GM18858 (cell line): ENCODE measurements around the gene ERGIC1.
"Not testable (repeated sequence)": the region's sequence is repeated elsewhere in the genome, so short reads cannot be mapped to it uniquely, and the experiment has no call there.

Experiments
- ATAC-seq: cut with Tn5 transposase; IDR thresholded peaks from one replicate; pipeline ENCODE4 v1.9.1; 2021; ENCODE audit not compliant: unreplicated experiment

Gene ERGIC1

GRCh38 chr5:172862165-172862801 is 28.2 kb downstream of the ERGIC1 start:
- no peak for ATAC-seq

GRCh38 chr5:172864171-172864570 is 30.1 kb downstream of the ERGIC1 start:
- ATAC-seq: not testable (repeated sequence)

GRCh38 chr5:172864747-172865146 is 30.7 kb downstream of the ERGIC1 start:
- no peak for ATAC-seq

- no peak for ATAC-seq
Measured at GRCh38 chr5:172866378-172866777, 32.3 kb downstream of the ERGIC1 start.

- no peak for ATAC-seq
Measured at GRCh38 chr5:172866802-172867748, 33.0 kb downstream of the ERGIC1 start.

GRCh38 chr5:172867761-172868435 is 33.8 kb downstream of the ERGIC1 start:
- no peak for ATAC-seq

GRCh38 chr5:172868436-172868923 is 34.4 kb downstream of the ERGIC1 start:
- no peak for ATAC-seq

- ATAC-seq: no peak
Measured at GRCh38 chr5:172868924-172869591, 35.0 kb downstream of the ERGIC1 start.

GRCh38 chr5:172869691-172870090 is 35.6 kb downstream of the ERGIC1 start:
- ATAC-seq: no peak

- ATAC-seq: no peak
Measured at GRCh38 chr5:172870291-172870714, 36.3 kb downstream of the ERGIC1 start.

GRCh38 chr5:172870715-172871461 is 36.8 kb downstream of the ERGIC1 start:
- no peak for ATAC-seq

- ATAC-seq: no peak
Measured at GRCh38 chr5:172871536-172871935, 37.5 kb downstream of the ERGIC1 start.

- no peak for ATAC-seq
Measured at GRCh38 chr5:172871982-172872381, 37.9 kb downstream of the ERGIC1 start.

GRCh38 chr5:172872997-172873491 is 39.0 kb downstream of the ERGIC1 start:
- ATAC-seq: no peak

- ATAC-seq: no peak
Measured at GRCh38 chr5:172873513-172873912, 39.5 kb downstream of the ERGIC1 start.

- no peak for ATAC-seq
Measured at GRCh38 chr5:172874647-172875504, 40.8 kb downstream of the ERGIC1 start.

- ATAC-seq: no peak
Measured at GRCh38 chr5:172875505-172876279, 41.6 kb downstream of the ERGIC1 start.

GRCh38 chr5:172876578-172876977 is 42.5 kb downstream of the ERGIC1 start:
- ATAC-seq: no peak
